AG20443 (cell line): ENCODE results near the gene ZNF512.

Experiments
- DNase-seq: peaks from one replicate; pipeline ENCODE4 v3.0.0; 2012; ENCODE audit warnings: low spot score, mixed read lengths

The ZNF512 gene

DNA sequence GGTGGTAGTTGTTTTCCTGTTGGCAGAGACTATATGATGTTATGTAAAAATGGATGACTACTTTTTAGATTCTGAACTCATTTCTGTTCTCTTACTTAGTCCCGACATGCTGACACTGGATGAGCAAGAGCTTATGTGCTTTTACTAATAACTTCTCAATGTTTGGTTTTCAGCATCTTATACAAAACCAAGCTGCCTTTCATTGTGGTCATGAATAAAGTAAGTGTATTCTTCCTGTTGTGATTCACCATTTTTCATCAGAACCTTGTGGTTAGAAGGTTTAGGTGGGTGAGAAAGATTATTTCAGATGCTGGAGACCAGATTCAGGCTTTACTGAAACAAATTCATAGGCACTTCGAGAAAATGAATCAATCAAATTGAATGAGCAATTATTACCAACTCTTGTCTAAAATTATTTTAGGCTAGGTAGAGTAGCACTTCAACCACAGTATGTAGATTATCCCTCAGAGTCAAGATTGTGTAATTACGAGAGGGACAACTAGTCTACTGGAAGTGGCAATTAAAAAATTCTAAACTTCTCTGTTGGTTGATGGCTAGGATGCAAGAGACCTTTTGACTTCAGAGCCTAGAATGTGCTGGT is 55.3 kb downstream of the ZNF512 start:
- DNase-seq = no peak

DNA sequence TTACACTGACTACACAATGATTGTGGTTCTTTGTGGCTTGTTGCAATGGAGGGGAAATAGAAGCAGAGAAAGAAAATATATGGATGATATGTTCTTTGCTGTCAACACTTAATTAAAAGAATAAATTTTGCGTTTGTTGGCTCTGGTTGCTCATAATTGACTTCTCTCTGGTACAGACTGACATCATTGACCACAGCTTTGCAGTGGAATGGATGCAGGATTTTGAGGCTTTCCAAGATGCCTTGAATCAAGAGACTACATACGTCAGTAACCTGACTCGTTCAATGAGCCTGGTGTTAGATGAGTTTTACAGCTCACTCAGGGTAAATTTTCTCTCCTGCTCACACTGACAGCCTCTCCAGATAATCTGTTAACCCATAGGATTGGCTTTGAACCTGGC is 55.9 kb downstream of the ZNF512 start:
- peak; percentile 19 for DNase-seq

GRCh38 chr2:27640722-27641245 is 57.9 kb downstream of the ZNF512 start:
- no peak for DNase-seq

DNA sequence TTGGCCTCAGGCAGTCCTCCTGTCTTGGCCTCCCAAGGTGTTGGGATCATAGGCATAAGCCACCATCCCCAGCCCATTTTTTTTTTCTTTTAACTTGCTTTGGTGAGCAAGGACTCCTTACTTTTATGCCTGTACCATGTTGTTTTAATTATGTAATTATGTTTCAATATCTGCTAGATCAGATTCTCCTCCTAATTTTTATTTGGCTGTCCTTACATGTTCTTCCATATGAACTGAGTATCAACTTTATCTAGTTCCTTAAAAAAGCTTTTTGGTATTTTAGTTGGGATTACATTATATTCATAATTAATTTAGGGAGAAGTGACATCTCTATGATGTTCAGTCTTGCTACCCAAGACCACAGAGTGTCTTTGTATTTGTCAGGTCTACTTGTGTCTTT is 62.4 kb downstream of the ZNF512 start:
- no peak for DNase-seq

DNA sequence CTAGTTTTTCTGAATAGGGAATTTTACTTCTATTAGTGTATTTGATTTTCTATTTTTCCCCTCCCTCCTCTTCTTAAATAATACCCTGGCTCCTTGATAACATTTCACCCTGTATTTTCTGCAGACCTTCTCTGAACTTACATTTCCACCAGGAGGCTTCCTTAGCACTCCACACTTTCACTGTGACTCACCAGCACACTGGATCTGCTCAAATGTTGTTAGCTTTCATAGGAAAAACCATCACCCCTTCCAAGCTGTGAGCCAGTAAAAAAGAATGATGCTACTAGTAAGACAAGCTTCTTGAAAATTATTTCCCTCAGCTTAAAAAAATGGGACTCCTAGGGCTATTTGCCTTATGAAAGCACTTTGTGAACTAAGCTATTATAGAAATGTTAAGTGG is 64.4 kb downstream of the ZNF512 start:
- DNase-seq = peak; percentile 29

DNA sequence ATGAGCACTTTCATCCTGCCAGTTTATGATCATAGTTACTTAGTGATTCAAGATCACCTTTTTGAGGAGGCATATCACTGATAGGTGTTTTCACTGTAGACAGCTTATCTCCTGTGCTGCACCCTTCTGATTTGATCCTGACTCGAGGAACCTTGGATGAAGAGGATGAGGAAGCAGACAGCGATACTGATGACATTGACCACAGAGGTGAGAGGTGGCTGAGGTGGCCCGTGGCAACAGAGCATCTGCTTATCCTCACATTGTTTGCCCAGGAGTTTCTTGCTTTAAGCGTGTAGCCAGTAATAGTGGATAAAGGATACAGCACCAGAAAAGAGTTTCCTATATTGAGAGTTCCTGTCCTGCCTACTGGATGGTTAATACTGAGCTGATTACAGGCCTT is 64.9 kb downstream of the ZNF512 start:
- no peak for DNase-seq

DNA sequence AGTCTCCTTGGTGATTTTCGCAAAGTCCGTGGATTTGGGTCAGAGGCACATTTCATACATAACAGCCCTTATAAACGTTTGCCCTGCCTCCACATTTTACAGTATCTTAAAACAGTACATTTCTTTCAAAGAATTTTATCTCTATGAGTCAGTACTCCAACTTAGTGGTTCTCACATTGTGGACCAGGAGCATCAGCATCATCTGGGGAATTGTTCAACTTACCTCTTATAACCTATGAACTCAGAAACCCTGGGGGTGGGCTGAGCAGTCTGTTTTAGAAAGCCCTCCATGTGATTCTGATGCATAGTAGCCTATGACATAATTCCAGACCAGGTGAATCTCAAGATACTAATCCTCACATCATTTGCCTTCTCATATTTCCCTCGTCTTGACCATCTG is 68.2 kb downstream of the ZNF512 start:
- no peak for DNase-seq

DNA sequence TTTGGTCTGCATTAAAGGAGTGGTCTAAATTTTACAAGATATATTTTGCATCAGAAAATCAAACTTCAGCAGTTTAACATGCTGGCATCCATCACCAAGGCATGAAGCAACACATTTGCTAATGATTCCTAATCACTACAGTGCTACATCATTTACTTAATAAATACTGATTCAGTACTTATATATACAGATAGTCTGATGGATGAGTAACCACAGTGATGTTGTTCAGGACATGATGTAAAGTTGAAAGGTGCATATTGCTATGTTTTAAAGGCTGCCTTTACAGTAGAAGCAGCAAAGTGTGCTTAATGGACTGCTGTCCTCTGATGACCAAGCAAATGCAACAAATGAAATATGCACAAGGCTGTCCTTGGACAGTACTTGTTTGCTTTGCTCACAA is 69.5 kb downstream of the ZNF512 start:
- no peak for DNase-seq

GRCh38 chr2:27652790-27653189 is 69.9 kb downstream of the ZNF512 start:
- DNase-seq = no peak

DNA sequence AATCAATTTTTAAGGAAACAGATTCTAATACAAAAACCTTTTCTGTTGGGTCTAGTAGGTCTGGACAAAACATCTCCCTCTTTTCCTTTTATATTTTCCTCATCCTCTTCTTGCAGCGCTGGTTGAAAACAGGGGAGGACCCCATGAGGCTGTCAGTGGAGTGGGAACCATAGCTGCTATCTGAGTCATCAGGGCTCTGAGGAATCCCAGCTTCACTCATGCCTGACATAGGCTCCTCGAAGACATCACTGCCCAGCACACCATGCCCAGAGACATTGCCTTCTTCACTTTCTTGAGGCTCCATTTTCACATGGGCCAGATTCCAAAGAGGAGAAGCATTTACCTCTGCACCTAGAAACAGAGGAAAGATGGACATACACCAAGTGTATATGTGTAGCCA is 70.6 kb downstream of the ZNF512 start:
- DNase-seq = peak; percentile 10

DNA sequence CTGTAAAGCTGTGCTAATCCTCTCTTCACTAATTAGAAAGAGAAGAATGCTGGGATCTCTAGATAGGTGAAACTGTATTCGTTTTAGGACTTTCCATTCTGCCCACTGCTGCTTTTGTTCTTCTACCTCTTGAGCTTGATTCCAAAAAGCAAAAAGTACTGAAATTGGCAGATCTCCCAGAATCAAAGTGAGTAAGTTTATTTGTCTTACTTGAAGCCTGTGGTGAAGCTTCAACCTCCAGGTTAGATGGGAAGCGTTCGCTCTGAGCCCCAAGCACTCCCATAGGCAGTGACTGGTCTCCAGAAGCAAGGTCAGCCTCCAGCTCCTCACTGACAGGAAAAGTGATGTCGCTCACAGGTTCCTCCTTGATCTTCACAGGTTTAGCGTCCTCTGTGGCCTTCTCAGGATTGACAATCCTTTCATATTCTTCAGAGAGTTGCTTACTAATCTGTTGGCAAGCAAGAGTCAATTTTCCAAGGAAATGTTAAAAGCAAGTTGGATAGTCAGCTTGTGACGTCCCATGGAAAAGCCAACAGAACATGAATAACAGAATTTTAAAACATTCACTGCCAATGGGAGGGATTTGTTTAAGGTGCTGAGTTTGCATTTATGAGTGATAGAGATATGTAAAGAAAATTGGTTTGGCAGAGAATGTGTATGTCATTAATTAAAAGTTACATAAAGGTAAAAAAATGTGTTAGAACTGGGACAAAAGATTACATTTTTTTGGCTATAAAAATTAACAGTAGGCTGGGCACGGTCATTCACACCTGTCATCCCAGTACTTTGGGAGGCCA is 72.5 kb downstream of the ZNF512 start:
- DNase-seq = no peak

DNA sequence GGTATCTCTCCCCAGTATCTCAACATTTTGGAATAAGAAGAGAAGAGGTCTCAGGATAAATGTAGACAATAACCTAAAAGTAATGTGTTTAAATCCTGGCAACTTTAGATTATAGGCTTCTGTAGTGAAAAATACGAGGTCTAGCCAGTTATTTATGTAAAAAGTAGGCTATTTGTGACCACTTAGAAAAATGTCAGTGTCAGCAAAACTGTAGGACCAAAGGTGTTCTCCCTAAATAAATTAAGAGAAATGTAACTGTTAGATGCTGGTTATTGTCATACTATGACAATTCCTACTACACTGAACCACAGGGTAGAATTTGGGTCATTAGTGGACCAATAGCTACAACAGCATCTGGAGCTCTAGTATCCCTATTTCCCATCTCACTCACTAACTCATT is 78.5 kb downstream of the ZNF512 start:
- DNase-seq = no peak

DNA sequence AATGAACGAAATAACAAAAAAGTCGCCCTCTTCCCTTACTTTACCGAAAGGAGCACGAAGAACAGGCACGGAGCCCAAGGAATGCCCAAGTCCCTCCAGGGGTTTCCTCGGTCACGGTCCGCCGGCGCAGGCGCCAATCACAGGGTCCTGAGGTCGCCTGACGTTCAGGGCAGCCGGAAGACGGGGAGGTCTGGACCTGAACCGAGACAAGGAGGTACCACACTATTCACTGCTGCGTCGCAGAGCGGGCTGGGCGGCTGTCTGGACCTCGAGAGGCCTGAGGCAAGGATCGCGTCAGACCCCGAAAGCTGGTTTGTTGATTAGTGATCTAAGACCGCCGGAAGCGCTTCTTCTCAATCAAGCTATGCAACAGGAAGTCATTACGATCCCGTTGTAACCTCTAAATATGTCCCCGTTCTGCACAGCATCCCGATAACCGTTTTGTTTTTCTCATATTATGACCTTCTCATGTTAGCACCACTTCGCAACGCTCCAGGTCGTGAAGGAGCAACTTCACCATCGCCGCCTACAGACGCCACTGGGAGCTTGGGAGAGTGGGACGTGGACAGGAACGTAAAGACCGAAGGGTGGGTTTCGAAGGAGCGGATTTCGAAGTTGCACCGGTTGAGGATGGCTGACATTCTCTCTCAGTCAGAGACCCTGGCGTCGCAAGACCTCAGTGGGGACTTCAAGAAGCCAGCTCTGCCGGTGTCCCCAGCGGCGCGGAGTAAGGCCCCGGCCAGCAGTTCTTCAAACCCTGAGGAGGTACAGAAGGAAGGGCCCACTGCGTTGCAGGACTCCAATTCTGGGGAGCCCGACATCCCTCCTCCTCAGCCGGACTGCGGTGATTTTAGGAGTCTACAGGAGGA is 80.7 kb downstream of the ZNF512 start, which contains the start of the genes SLC4A1AP and SUPT7L:
Gene SLC4A1AP, plus strand, starts transcription at position 605 of the 869 bp plus-strand sequence. Its CDS starts 26 bp downstream, at position 631.
Gene SUPT7L, minus strand, starts transcription at position 330 of the 869 bp plus-strand sequence. CDS start 1,422 bp downstream, outside the sequence.
- DNase-seq = peak; percentile 84

GRCh38 chr2:27664154-27664574 is 81.3 kb downstream of the ZNF512 start:
- peak; percentile 16 for DNase-seq

DNA sequence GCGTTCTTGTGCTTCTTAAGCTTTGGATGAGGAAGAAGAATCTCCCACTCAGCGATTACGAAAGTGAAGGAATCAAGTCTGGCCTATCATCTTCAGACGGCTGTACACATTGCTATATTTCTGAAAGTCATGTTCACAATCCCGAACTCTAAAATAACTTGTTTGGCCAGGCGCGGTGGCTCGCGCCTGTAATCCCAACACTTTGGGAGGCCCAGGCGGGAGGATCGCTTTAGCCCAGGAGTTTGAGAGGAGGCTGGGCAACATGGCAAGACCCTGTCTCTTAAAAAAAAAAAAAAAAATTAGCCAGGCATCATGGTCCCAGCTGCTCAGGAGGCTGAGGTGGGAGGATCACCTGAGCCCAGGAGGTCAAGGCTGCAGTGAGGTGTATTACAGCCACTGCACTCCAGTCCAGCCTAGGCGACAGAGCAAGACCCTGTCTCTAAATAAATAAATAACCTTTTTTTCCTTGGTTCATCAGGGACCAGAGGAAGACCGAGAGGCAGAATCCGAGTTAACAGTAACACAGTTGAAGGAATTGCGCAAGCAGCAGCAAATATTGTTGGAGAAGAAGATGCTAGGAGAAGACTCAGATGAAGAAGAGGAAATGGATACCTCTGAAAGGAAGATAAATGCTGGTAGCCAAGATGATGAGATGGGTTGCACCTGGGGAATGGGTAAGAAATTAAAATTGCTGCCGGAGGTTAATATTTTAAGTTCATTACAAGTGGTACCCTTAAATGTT is 82.0 kb downstream of the ZNF512 start:
- DNase-seq = no peak

- no peak for DNase-seq
These were observed 84.6 kb downstream of the ZNF512 start for GRCh38 chr2:27667446-27667845.

- no peak for DNase-seq
These were observed 88.4 kb downstream of the ZNF512 start for GRCh38 chr2:27671235-27671634.
